GM19099 (cell line): Measurements from ENCODE around the gene DAB2.

ENCODE experiments used
- POLR2A ChIP-seq: IDR thresholded peaks from 3 replicates; pipeline ENCODE4 v1.6.1; 2011; ENCODE audit warnings: low read depth; ENCODE audit not compliant: insufficient read length; ENCODE audit errors: extremely low read depth

Gene DAB2

DNA sequence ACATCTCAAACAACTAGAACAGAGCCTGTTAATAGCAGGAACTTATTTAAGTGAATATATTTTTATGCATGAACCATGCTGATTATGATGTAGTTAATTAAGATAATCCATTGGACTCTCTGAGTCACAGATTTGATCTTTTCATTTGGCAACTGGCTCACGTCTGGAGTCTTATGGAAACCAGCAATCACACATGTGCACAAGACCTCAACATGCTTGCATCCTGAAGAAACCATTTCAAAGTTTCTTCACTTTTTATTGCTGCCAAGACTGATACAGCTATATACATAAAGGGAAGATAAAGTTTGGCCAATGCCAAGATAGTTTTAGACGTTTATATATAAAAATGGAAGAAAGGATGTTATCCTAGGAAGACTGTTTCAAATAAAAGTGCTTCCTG is 47.2 kb downstream of the DAB2 start:
- no peak for TF ChIP-seq POLR2A

GRCh38 chr5:39376293-39376714 is 48.5 kb downstream of the DAB2 start:
- no peak for TF ChIP-seq POLR2A

GRCh38 chr5:39373791-39374190 is 51.0 kb downstream of the DAB2 start:
- no peak for TF ChIP-seq POLR2A

DNA sequence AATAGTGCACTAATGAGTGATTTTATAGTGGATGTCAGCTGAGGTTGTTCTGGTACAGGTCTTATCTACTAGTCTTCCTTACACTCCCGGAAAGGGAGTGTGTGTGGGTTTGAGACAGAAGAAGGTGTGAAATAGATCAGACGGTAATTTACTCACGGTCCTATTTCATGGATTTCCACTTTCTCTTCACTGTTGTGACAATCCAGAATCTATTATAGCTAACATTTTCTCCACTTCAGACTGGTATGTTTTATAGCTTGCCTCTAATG is 53.5 kb downstream of the DAB2 start:
- no peak for TF ChIP-seq POLR2A

- TF ChIP-seq POLR2A, result no peak
These were observed 54.0 kb downstream of the DAB2 start for GRCh38 chr5:39370555-39371366.

- no peak for TF ChIP-seq POLR2A
These were observed 55.5 kb downstream of the DAB2 start for GRCh38 chr5:39369123-39369815.

GRCh38 chr5:39368116-39368515 is 56.7 kb downstream of the DAB2 start:
- TF ChIP-seq POLR2A, result no peak

GRCh38 chr5:39367711-39368110 is 57.1 kb downstream of the DAB2 start:
- TF ChIP-seq POLR2A, result no peak

DNA sequence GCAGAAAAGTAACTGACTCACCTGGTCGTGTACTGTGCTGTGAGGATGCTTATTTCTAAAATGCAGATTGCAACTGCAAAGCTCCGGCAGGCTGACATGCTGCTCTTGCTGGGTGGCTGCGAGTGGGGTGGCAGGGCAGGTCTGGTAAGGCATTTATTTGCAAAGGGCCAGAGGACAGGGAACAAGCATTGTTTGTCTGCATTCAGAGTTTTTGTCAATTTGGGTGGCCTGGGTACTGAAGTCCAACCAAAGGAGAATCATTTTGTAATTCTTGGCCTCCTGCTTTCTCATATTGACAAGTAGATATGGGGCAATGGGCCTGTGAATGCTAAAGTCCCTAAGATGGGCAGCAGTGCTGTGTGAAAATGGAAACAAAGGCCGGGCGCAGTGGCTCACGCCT is 60.4 kb downstream of the DAB2 start, which contains the start of gene C9:
Gene C9, minus strand, starts transcription at position 129 of the 400 bp plus-strand sequence. Its CDS starts 31 bp downstream, at position 98.
- TF ChIP-seq POLR2A, result no peak

DNA sequence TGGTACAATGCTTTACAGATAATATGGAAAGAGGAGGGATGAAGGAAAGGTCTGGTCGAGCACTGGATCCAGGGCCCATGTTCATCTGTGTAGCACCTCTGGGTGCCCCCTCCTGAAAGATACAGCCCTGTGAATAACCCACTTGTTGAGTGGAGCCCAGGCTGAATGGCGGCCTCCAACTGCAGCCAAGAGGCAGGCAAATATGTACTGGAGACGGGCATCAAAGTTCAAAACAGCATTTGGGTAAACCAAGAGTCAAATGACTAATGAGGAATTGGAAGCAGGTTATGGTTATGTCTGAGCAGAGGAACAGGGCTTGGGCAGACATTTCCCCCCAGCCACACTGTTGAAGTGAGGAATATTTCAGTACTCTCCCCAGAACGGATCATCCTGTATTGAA is 61.6 kb downstream of the DAB2 start:
- no peak for TF ChIP-seq POLR2A

DNA sequence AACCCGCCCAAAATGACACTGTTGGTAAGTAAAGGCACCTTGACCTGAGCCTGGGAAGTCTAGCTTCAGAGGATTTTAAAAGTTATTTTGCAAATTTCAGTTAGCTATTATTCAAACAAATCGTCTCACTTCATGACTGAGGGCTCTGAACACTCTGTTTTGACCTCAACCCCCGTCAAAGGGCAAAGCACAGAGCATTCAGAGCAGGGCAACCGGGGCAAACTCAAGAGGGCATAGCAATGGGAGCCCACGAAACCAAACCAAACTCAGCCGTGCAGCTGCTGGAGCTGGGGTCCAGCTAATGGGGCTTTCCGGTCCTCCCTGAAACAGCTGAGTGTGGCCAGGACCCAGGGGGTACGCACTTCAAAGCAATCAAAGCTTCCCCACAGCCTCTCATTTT is 62.1 kb downstream of the DAB2 start:
- TF ChIP-seq POLR2A, result no peak

- TF ChIP-seq POLR2A, result no peak
These were observed 63.5 kb downstream of the DAB2 start for GRCh38 chr5:39361306-39361705.

DNA sequence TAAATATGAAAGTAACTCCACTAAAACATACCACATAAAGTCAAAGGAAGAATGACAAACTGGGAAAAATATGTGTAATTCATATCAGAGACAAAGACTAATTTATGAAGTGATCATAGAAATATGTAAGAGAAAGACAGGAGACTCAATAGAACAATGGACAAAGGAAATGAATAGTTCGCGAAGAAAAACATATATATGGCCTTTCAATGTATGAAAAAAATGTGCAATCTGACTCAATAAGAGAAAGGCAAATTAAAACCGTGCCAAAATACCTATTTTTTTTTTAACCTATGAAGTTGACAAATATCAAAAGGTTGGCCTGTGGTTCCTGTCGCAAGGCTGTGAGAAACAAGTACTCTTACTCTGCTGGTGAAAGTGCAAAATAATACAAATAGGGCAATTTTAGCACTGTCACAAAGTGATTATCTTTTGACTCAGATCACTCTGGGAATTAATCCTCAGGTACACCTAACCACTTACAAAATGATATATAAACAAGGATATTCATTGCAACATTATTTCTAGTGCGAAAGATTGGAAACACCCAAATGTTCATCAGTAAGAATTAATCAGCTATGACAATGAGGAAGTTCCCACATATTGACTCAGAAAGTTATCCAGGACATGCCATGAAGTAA is 64.2 kb downstream of the DAB2 start:
- no peak for TF ChIP-seq POLR2A

DNA sequence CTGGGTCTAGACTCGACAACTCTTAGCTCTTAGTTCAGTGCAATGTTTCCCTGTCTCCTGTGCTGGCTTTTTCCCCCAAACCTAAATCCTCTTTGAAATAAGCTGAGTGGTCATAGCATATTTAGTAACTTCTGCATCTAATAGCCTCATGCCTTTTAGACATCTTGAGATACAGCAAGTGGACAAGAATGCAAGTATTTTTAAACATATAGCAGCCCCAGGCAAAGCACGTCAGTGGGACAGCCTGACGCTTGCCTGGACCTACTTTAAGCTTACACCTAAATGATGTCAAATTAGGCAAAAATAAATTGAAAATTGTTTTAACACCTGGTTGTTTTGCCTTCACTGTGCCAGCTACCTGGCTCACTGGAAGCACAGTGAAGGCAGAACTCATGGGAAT is 68.5 kb downstream of the DAB2 start:
- no peak for TF ChIP-seq POLR2A

DNA sequence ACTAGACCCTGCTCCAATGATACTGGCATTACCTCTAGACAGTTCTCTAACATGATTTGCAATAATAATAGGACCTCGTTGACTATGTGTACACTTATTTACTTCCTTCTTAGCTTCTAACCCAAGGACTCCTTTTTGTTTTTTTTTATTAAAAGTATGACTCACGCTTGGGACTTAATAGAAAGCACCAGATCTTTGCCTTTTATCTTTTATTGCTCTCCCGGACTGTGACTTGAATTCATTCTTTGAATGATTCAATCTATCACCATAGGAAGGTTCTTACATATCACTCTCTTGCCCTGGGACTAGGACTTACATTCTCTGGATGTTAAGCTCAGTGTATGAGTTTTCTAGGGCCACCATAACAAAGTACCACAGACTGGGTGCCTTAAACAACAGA is 69.5 kb downstream of the DAB2 start:
- TF ChIP-seq POLR2A, result no peak

GRCh38 chr5:39353717-39354399 is 70.9 kb downstream of the DAB2 start:
- no peak for TF ChIP-seq POLR2A

- no peak for TF ChIP-seq POLR2A
These were observed 71.8 kb downstream of the DAB2 start for GRCh38 chr5:39352951-39353350.
